Endothelial cell (in vitro differentiated cells): ENCODE results near the gene EARS2. TPM values are rescaled to one million over a fixed set of nuclear protein-coding genes. Genes with fewer than 3 reads are reported as not detected.

ENCODE experiments used
- DNase-seq: peaks from one replicate; pipeline ENCODE4 v3.0.0; 2021; ENCODE audit warnings: low spot score
- H3K27ac Mint-ChIP-seq: one replicate; pipeline ENCODE4 v1.8.0; 2021; ENCODE audit warnings: mixed read lengths, inconsistent platforms; ENCODE audit not compliant: unreplicated experiment
- H3K27me3 Mint-ChIP-seq: one replicate; pipeline ENCODE4 v1.8.0; 2021; ENCODE audit warnings: mild to moderate bottlenecking, moderate library complexity, mixed read lengths, inconsistent platforms; ENCODE audit not compliant: unreplicated experiment
- H3K36me3 Mint-ChIP-seq: one replicate; pipeline ENCODE4 v1.8.0; 2021; ENCODE audit warnings: mild to moderate bottlenecking, low read depth, mixed read lengths, inconsistent platforms; ENCODE audit not compliant: unreplicated experiment
- H3K4me1 Mint-ChIP-seq: one replicate; pipeline ENCODE4 v1.8.0; 2021; ENCODE audit warnings: mild to moderate bottlenecking, mixed read lengths, inconsistent platforms; ENCODE audit not compliant: unreplicated experiment
- H3K4me3 Mint-ChIP-seq: one replicate; pipeline ENCODE4 v1.8.0; 2021; ENCODE audit warnings: mild to moderate bottlenecking, mixed read lengths, inconsistent platforms; ENCODE audit not compliant: unreplicated experiment
- H3K9me3 Mint-ChIP-seq: one replicate; pipeline ENCODE4 v1.8.0; 2021; ENCODE audit warnings: mixed read lengths, inconsistent platforms; ENCODE audit not compliant: unreplicated experiment
- total RNA-seq: library from RNA; stranded (reverse); fragmentation: NEBNext Ultra II Directional; extraction: Animal tissue kit (Norgen Biotek cat#: 25700); gene quantifications from one replicate; pipeline ENCODE4 v1.2.1, GENCODE V29; 2021; ENCODE audit not compliant: unreplicated experiment
- TF ChIP-seq, protein P1 (sequence below): fragments of 200-600 bp; sonication (generic); IDR thresholded peaks from one replicate; pipeline ENCODE4 v1.5.0; 2021; ENCODE audit warnings: antibody characterized with exemption; ENCODE audit not compliant: unreplicated experiment

The EARS2 gene
- total RNA-seq, 1 donor from 2014 or later, result 14.1 TPM

DNA sequence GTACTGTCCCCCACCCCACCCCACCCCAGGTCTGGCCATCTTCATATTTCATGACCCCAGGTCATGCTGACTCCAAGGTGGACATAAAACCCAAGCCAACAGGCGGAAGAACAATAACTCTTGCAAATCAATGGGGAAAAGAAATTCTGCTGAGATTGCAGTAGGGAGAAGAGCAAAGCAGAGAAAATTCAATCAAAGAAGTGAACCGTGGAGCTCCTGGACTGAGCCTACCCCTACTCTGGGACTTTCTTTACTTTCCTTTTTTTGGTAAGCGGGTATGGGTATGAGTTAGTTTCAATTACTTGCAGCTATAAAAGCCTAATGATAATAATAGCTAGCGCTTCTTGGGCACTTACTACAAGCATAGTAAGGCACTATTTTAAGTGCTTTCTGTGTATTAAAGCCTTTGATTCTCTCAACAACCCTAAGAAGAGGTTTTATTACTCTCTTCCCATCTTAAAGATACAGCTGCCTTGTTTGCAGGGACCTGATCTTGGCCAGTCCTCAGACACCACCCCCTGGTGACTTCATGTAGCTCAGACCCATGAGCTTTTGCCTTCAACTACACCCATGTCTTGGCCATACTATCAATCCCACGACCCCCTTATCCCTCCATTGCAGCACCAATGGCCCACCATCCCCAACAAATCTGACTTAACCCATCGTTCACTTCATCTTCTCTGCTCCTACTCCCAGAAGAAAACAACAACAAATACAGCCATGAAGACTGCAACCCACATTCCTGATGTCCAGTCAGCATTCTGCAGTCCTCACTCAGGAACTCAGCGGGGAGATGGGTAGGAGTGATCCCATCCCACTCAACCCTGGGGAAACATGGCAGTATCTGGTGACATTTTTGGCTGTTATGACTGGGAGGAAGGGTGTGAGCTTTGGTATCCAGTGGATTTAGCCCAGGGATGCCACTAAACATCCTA, 51.2 kb downstream of the EARS2 start:
- Mint-ChIP-seq H3K9me3 (no peaks in the 10 kb centered on the region), H3K27me3 (peaks cover 6% of the 10 kb centered on the region), H3K4me3 (no peak overlapping the region), H3K4me1 (peaks cover 35% of the 10 kb centered on the region), H3K27ac (no peak overlapping the region), H3K36me3 (peaks cover 16% of the 10 kb centered on the region)
- TF ChIP-seq, protein P1, sequence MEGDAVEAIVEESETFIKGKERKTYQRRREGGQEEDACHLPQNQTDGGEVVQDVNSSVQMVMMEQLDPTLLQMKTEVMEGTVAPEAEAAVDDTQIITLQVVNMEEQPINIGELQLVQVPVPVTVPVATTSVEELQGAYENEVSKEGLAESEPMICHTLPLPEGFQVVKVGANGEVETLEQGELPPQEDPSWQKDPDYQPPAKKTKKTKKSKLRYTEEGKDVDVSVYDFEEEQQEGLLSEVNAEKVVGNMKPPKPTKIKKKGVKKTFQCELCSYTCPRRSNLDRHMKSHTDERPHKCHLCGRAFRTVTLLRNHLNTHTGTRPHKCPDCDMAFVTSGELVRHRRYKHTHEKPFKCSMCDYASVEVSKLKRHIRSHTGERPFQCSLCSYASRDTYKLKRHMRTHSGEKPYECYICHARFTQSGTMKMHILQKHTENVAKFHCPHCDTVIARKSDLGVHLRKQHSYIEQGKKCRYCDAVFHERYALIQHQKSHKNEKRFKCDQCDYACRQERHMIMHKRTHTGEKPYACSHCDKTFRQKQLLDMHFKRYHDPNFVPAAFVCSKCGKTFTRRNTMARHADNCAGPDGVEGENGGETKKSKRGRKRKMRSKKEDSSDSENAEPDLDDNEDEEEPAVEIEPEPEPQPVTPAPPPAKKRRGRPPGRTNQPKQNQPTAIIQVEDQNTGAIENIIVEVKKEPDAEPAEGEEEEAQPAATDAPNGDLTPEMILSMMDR, result no peak
- no peak for DNase-seq

DNA sequence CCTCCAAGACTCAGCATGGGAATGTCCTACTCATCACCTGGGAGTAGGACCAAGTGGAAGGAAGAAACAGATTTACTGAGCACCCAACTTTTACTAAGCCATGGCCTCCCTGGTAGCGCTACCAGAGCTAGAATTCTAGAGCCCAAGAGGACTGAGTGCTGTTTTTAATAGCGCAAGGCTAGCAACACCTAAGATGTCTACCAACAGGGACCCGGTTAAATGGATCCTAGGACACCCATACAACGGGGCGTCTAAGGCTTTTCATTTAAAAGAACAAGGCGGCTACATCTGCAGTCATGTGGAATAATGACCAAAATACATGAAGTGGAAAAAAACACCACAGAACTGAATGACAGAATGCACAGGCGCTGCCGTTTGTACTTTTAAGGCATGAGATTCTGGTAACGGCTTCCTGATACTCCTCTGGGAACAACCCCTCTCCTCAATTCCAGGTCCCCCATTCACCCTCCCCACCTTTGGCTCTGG, 51.9 kb downstream of the EARS2 start:
- Mint-ChIP-seq H3K27me3 (peaks cover 6% of the 10 kb centered on the region), H3K9me3 (no peaks in the 10 kb centered on the region), H3K36me3 (peaks cover 16% of the 10 kb centered on the region), H3K4me3 (no peak overlapping the region), H3K4me1 (peaks cover 35% of the 10 kb centered on the region), H3K27ac (no peak overlapping the region)
- DNase-seq, result no peak
- TF ChIP-seq, protein P1, result no peak

DNA sequence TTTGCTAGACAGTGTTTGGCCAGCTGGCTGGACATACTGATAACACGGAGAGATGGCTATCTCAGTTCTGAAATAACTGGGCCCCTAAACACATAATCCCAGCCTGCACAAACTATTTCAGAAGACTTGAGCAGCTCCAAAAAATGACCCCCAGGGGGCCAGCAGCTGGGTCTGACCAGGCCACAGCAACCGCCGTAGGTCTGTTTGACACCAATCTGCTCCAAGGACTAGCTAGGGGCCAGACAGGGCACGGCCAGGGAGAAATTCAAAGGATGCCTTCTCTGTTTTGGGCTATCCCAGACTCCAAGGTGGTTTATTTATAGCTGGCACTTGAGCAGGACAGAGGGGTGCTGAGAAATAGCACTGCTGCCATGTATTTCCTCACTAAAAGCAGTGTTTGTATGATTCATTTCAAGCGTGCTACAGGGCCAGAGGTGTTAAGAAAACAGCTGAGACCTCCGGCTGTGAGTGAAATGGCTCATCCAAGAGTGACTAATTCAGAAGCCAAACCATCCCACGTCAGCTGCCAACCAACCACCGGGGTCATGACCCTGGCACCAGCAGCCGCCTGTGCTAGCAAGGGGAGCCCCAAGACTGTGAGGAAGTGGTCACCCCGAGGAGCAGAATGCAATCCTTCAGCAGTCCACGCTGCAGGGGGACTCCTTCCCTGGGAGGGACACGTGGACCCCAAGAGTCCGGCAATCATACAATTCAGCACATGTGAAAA, 52.5 kb downstream of the EARS2 start:
- no peak overlapping the region for H3K27ac Mint-ChIP-seq

DNA sequence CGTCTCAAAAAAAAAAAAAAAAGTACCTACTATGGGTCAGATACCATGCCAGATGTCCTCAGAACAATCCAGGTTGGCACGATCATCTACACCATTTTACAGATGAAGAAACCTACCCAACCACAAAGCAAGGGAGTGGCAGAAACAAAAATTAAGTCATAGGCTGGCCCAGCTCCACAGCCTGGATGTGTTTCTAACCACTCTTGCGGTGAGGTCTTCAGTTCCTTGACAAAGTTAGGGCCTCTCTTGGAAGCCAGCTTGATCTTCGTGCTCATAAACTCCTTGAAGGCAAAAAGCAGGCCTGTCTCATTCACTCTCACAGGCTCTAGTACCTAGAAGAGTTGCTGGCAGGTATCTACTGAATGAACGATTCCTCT, 53.1 kb downstream of the EARS2 start:
- TF ChIP-seq, protein P1, result no peak
- no peak overlapping the region for H3K4me3 Mint-ChIP-seq
- peaks cover 6% of the 10 kb centered on the region for H3K27me3 Mint-ChIP-seq
- H3K27ac Mint-ChIP-seq, result no peak overlapping the region
- DNase-seq, result no peak
- H3K36me3 Mint-ChIP-seq, result peaks cover 11% of the 10 kb centered on the region
- no peaks in the 10 kb centered on the region for H3K9me3 Mint-ChIP-seq
- peaks cover 30% of the 10 kb centered on the region for H3K4me1 Mint-ChIP-seq

More for the DNA sequence above, 52.5 kb downstream of the EARS2 start:
- Mint-ChIP-seq H3K9me3 (no peaks in the 10 kb centered on the region), H3K36me3 (peaks cover 16% of the 10 kb centered on the region), H3K4me1 (peaks cover 35% of the 10 kb centered on the region), H3K4me3 (no peak overlapping the region), H3K27me3 (peaks cover 6% of the 10 kb centered on the region)
- no peak for DNase-seq
- TF ChIP-seq, protein P1, result no peak
